Measurements from ENCODE around the gene DZIP3.

- TF ChIP-seq, protein P1, sequence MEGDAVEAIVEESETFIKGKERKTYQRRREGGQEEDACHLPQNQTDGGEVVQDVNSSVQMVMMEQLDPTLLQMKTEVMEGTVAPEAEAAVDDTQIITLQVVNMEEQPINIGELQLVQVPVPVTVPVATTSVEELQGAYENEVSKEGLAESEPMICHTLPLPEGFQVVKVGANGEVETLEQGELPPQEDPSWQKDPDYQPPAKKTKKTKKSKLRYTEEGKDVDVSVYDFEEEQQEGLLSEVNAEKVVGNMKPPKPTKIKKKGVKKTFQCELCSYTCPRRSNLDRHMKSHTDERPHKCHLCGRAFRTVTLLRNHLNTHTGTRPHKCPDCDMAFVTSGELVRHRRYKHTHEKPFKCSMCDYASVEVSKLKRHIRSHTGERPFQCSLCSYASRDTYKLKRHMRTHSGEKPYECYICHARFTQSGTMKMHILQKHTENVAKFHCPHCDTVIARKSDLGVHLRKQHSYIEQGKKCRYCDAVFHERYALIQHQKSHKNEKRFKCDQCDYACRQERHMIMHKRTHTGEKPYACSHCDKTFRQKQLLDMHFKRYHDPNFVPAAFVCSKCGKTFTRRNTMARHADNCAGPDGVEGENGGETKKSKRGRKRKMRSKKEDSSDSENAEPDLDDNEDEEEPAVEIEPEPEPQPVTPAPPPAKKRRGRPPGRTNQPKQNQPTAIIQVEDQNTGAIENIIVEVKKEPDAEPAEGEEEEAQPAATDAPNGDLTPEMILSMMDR (IDR thresholded peaks at IDR 0.05) = no peak
- no peak for TF ChIP-seq POLR2A (IDR thresholded peaks at IDR 0.05)
- no peak for TF ChIP-seq POLR2AphosphoS5 (IDR thresholded peaks at IDR 0.05; ENCODE audit: insufficient read depth in 1 of 2, low read depth in 1 of 2)
Measured at GRCh38 chr3:108629974-108630373, 40.5 kb downstream of the DZIP3 start.

Measured in vagina (tissue), 2 donors.